GM19099 (cell line): ENCODE results near the gene NAA80.

Source experiments
- POLR2A ChIP-seq: IDR thresholded peaks from 3 replicates; pipeline ENCODE4 v1.6.1; 2011; ENCODE audit warnings: low read depth; ENCODE audit not compliant: insufficient read length; ENCODE audit errors: extremely low read depth

Gene NAA80

DNA sequence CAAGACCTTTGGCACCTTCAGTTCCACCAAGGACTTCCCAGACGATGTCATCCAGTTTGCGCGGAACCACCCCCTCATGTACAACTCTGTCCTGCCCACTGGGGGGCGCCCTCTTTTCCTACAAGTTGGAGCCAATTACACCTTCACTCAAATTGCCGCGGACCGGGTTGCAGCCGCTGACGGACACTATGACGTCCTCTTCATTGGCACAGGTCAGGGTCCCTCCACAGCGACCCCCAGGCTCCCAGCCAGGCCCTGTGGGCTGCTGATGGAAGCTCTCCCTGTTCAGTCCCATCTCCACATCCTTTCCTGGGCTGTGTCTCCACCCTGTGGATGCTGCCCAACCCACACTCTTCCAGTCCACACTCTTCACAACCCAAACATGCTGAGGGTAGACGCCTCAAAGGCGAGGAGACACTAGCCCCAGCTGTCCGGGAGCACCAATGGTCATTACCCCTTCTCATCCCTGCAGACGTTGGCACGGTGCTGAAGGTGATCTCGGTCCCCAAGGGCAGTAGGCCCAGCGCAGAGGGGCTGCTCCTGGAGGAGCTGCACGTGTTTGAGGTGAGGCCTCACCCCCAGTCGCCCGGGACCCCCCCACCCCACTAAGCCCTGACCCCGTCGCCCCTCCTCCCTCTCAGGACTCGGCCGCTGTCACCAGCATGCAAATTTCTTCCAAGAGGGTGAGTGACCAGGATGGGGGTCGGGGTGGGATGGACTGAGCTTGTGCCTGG lies 24.7 kb downstream of the NAA80 start:
- no peak for TF ChIP-seq POLR2A

DNA sequence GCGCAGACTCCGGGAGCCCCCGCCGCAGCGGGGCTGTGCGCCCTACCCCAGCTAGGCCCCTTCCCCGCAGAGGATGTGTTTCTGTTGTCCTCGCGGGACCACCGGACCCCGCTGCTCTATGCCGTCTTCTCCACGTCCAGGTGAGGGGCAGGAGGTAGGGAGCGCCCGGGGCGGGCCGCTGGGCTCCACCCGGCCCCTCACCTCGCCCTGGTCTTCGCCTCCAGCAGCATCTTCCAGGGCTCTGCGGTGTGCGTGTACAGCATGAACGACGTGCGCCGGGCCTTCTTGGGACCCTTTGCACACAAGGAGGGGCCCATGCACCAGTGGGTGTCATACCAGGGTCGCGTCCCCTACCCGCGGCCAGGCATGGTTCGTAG lies 25.5 kb downstream of the NAA80 start:
- no peak for TF ChIP-seq POLR2A

DNA sequence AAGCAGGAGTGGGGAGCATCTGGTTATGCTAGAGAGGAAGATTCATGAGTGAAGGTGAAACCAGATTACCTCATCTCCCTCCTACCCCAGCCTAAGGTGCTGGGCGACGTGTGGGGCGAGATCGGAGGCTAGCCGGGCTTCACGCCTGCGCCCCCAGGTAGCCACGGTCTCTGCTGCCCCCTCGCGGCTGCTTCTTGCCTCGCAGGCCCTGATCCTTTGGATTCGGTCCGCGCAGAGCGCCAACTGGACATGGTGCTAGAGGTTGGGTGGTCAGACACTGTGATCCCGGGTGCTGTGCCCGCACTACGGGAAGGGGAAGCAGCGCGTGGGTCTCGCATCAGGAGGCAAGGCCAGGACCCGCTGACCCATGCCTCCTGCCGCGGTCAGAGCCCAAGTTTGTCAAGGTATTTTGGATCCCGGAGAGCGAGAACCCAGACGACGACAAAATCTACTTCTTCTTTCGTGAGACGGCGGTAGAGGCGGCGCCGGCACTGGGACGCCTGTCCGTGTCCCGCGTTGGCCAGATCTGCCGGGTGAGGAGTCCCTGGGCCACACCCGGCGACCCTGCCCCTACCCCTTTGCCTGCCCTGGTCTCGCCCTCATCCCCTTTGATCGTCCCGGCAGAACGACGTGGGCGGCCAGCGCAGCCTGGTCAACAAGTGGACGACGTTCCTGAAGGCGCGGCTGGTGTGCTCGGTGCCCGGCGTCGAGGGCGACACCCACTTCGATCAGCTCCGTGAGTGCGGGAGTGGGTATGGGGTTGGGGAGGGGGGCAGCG lies 26.1 kb downstream of the NAA80 start:
- no peak for TF ChIP-seq POLR2A

DNA sequence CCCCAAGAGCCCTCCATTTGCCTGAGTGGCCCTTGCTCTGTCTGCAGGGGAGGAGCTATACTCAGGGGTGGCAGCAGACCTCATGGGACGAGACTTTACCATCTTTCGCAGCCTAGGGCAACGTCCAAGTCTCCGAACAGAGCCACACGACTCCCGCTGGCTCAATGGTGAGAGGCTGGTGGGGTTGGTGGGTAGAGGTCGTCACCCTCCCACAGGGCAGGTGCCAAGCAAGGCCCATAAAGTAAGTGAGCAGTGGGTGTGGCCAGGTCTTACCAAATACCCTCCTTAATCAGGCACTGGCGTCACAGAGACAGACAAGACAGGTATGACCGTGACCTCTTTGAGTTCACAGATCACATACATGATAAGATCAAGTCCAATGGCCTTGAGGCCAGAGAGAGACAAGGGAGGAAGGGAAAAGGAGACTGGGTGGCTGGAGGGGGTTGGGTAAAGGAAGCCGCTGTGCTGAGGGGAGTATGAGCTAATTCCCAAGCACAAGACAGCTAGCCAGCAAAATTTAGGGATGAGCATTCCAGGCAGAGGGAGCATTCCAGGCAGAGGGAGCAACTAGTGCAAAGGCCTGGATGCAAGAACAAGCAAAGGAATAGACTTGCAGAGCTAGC lies 27.8 kb downstream of the NAA80 start:
- TF ChIP-seq POLR2A = no peak

DNA sequence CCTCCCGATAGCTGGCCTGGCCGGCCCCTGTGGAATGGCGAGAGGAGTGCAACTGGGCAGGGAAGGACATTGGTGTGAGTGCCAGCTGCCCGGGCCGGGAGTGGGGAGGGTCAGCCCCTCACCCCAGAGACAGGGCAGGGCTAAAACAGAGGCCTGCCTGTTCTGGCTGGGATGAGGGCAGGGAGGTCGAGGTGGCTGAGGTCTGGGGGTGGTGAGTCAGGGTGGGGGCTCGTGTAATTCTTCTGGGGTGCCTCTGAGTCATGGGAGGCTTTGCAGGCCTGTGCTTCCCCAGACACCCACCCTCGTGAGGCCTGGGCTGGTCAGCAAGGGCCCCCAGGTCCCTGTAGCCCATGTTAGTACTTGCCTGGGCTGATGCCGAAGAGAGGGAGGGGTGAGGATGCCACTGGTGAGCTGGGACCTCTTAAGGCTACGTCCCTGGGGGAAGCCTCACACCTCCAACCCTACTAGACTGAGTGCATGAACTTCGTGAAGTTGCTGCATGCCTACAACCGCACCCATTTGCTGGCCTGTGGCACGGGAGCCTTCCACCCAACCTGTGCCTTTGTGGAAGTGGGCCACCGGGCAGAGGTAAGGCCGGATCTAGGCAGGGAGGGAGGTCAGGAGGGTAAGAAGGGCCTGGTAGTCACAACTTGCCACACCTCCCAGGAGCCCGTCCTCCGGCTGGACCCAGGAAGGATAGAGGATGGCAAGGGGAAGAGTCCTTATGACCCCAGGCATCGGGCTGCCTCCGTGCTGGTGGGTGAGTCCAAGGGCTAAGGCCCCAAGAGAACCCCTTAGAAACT lies 28.6 kb downstream of the NAA80 start:
- TF ChIP-seq POLR2A = no peak

DNA sequence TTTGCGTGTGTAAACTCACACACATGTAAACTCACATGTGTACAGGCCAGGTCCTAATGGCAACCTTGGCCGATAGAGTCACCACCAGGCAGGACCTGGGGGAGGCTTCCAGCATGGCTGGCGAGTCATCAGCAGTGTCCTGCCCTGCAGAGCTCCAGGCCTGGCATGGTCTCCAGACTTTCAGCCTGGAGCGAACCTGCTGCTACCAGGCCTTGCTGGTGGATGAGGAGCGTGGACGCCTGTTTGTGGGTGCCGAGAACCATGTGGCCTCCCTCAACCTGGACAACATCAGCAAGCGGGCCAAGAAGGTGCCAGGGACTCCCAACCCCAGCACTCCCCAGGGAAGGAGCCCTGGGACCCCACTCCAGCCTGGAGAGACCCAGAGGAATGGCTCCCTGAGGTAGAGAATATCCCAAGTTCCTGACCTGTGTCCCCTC lies 29.2 kb downstream of the NAA80 start:
- no peak for TF ChIP-seq POLR2A

DNA sequence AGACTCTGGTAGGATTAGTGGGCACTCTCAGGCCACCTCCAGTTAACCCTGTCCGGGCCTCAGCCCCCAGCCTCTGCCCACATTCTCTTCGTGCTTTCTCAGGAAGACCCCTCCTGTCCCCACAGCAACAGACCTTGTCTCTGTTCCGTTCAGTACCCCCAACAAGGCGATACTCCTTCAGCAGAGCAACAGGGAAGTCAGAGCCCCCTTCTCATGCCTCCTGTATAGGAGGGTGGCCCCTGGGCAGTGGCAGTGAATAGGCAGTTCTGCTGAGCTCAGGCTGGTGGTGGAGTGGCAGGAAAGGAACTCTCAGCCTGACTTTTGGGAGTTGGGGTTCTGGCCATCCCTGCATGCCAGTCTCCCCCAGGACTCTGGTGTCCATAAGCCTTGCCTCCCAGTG lies 29.7 kb downstream of the NAA80 start:
- no peak for TF ChIP-seq POLR2A

DNA sequence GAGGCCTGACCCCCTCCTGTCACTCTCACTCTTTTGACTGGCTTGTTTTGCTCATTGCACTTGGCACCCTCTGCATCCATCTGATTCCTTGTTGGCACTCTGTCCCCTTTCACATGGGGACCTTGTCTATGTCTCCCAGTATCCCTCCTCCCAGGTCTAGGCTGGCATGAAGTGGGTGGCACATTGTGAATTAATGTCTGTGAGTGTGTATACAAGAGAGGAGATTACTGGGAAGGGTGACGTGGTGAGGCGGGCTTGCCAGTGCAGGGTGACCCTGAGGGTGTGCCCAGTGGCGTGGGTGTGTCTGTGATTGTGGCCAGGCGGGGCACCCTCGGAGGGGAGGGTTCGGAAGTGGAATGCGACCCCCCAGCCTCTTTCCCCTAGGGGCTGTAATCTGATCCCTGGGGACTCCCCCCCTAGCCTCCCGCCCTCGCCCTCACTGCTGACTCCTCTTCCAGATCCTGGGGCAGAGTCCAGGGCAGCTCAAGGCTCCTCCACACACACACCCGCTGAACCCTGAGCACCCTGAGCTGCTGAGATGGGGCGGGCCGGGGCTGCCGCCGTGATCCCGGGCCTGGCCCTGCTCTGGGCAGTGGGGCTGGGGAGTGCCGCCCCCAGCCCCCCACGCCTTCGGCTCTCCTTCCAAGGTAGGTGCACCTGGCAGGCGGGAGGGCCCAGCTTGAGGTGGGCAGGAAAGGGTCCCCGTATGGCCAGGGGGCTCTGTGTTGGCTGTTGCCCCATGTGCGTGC lies 30.3 kb downstream of the NAA80 start, which contains the start of gene SEMA3B:
TSS of gene SEMA3B (plus strand) at position 445 of the 749 bp plus-strand sequence. CDS start at position 539, 94 bp downstream.
- no peak for TF ChIP-seq POLR2A

DNA sequence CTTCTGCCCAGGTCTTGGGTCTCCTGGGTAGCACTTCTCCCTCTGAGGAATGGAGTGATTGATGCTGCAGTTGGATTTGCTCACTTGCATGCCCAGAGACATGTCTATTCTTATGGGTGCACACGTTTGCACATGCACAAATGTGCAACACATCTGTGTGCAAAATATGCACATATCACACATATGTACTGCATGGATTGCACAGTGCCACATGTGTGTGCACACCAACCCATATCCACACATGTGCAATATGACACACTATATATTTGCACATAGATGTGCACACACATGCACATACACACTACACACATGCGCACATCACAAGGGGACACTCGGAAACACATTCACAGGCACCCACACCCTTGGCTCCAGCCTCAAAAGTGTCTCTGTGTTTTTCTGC lies 30.9 kb downstream of the NAA80 start:
- TF ChIP-seq POLR2A = no peak

DNA sequence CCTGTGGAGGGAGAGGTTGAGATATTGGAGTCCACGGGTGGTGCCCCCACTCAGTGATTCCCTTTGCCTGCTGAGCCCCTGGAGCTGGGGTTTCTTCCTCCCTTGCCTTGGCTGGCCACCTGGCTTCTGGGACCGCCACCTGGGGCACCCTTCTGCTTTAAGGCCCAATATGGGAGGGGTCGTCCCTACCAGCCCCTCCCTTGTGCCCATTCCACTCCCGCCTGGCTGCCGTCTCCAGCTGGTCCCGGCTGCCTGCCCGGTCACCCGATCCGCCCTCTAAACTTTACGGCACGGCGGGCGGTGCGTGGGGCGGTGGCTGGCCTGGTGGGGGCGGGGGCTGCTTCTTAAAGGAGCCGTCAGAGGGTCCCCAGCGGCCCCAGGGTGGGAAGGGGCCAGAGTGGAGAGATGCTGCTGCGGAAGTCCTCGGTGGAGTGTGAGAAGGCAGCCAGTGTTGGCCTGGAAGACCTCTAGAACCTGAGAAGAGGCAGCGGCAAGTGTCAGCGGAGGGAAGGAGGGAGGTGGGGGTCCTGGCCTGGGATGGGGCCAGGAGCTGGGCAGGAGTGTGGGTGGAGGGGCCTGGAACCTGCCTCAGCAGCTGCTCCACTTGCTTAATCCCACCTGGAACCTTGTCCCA lies 31.8 kb downstream of the NAA80 start:
- no peak for TF ChIP-seq POLR2A

DNA sequence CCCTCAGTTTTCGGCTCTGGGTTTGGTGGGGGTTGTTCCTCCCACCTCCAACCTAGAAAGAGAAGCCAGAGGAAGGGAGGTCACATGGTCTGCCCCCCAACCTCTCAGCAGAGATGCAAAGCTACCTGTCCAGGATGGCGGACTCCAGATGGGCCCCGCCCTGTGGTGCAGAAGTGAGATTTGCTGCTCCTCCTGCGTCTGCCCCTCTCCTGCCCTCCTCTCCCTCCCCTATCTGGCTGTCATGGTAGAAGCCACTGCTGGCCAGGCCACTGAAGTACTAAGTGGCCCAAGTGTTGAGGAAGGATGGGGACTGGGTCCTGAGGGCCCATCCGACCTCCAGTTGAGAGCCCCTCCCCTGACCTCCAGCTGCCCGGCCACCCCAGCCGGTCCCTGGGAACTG lies 32.4 kb downstream of the NAA80 start:
- TF ChIP-seq POLR2A = no peak

DNA sequence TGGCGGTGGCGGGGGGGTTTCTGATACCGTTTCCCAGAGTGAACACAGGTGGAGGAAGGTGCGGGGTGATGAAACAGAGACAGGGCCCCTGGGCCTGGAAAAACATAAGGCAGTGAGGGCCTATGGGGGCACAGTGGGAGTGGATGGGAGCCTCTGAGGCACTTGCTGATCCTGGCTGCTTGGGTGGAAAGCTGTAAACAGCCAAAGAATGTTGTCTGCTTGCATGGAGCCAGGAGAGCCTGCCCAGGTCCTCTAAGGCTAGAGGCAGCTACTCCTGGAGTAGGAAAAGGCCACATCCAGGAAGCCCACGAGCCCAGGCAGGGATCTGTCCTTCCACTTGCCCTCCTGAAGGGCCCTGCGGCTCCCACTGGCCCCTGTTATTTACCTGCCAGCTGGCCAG lies 33.2 kb downstream of the NAA80 start:
- no peak for TF ChIP-seq POLR2A

DNA sequence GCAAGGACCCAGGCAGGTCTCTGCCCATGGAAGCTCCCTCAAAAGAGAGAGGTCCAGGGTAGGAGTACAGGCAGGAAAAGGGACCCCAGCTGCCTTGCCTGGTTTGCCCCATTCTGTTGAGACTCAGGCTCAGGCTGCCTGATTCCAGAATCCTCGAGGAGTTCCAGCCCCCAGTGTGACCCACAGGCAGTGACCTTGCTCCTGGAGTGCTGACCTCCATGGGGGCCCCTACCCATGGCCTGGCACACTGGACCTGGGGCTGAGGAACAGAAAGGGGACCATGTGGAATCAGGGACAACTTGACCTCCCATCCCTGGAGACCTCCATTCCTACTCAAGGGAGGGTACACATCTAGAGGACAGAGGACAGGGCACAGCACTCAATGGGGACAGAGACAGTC lies 33.6 kb downstream of the NAA80 start:
- TF ChIP-seq POLR2A = no peak

DNA sequence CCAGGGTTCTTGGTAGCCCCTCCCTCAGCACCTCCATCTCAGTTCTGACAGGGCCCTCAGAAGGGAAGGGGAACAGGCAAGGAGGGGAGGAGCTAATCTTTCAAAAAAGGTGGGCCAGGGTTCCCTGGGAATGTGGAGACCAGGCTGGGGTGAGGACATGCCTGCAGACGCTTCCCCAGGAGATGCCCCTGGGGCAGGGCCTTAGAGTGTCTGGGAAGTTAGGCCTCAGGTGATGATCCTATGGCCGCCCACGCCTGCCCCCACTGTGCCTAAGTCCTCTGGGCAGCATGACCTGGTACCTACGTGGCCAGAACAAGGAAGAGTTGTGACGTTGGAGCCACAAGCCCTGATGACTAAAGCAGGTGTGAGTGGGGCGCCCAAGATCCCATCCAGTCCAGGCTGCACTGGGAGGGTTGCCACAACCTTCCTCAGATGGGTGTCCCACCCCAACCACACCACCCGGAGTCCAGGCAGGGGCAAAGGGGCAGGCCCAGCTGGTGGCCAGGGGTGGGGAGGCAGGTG lies 34.2 kb downstream of the NAA80 start:
- TF ChIP-seq POLR2A = no peak
